Ishikawa (cell line): ENCODE results near the gene PLCG1.

Experiments used
- EP300 ChIP-seq: IDR thresholded peaks from 2 replicates; pipeline ENCODE4 v1.6.1; 2012; ENCODE audit warnings: borderline replicate concordance
- FOXM1 ChIP-seq: IDR thresholded peaks from 2 replicates; pipeline ENCODE4 v1.6.1; 2012; ENCODE audit warnings: low read depth, borderline replicate concordance
- MAX ChIP-seq: IDR thresholded peaks from 2 replicates; pipeline ENCODE4 v1.6.1; 2012
- NFIC ChIP-seq: IDR thresholded peaks from 2 replicates; pipeline ENCODE4 v1.6.1; 2012
- RAD21 ChIP-seq: IDR thresholded peaks from 2 replicates; pipeline ENCODE4 v1.6.1; 2012; ENCODE audit warnings: low read depth
- REST ChIP-seq: IDR thresholded peaks from 2 replicates; pipeline ENCODE4 v1.6.1; 2012; ENCODE audit warnings: low read depth, mild to moderate bottlenecking
- YY1 ChIP-seq: IDR thresholded peaks from 2 replicates; pipeline ENCODE4 v1.6.1; 2012; ENCODE audit warnings: low read depth

PLCG1 gene

GRCh38 chr20:41225091-41225490 lies 87.7 kb downstream of the PLCG1 start:
- TF ChIP-seq EP300 = no peak

GRCh38 chr20:41226426-41226825 lies 89.1 kb downstream of the PLCG1 start:
- TF ChIP-seq REST (no peak), RAD21 (no peak), FOXM1 (no peak), NFIC (no peak), YY1 (no peak), MAX (no peak)
